GM15510 (cell line): ENCODE results near the gene RBP2.

Experiments
- POLR2A ChIP-seq: IDR thresholded peaks from 3 replicates; pipeline ENCODE4 v1.6.1; 2011; ENCODE audit warnings: borderline replicate concordance; ENCODE audit not compliant: insufficient read length; ENCODE audit errors: extremely low read depth

The RBP2 gene

GRCh38 chr3:139460076-139460475 is 16.2 kb downstream of the RBP2 start:
- TF ChIP-seq POLR2A = no peak

GRCh38 chr3:139458348-139458747 is 18.0 kb downstream of the RBP2 start:
- TF ChIP-seq POLR2A = no peak

- no peak for TF ChIP-seq POLR2A
Measured at GRCh38 chr3:139457066-139457465, 19.2 kb downstream of the RBP2 start.

- no peak for TF ChIP-seq POLR2A
Measured at GRCh38 chr3:139456386-139456785, 19.9 kb downstream of the RBP2 start.

- no peak for TF ChIP-seq POLR2A
Measured at GRCh38 chr3:139455855-139456254, 20.5 kb downstream of the RBP2 start.

- TF ChIP-seq POLR2A = no peak
Measured at GRCh38 chr3:139455206-139455605, 21.1 kb downstream of the RBP2 start.

GRCh38 chr3:139454346-139454745 is 22.0 kb downstream of the RBP2 start:
- no peak for TF ChIP-seq POLR2A

GRCh38 chr3:139450159-139450558 is 26.2 kb downstream of the RBP2 start:
- no peak for TF ChIP-seq POLR2A

GRCh38 chr3:139449566-139449965 is 26.8 kb downstream of the RBP2 start:
- TF ChIP-seq POLR2A = no peak

- TF ChIP-seq POLR2A = no peak
Measured at GRCh38 chr3:139448104-139448503, 28.2 kb downstream of the RBP2 start.

GRCh38 chr3:139447486-139447885 is 28.8 kb downstream of the RBP2 start:
- no peak for TF ChIP-seq POLR2A

GRCh38 chr3:139444446-139444845 is 31.9 kb downstream of the RBP2 start:
- no peak for TF ChIP-seq POLR2A

- TF ChIP-seq POLR2A = no peak
Measured at GRCh38 chr3:139443186-139443585, 33.1 kb downstream of the RBP2 start.

- no peak for TF ChIP-seq POLR2A
Measured at GRCh38 chr3:139441656-139442055, 34.7 kb downstream of the RBP2 start.

- TF ChIP-seq POLR2A = no peak
Measured at GRCh38 chr3:139440639-139441556, 35.4 kb downstream of the RBP2 start.

GRCh38 chr3:139439278-139439677 is 37.0 kb downstream of the RBP2 start:
- no peak for TF ChIP-seq POLR2A
